Small intestine (tissue), 7 donors: ENCODE measurements around the gene UBE4A. TPM values are rescaled to one million over a fixed set of nuclear protein-coding genes. Genes with fewer than 3 reads are reported as not detected.

Experiments used
- DNase-seq, 2 donors: peaks; one replicate each; pipeline versions ENCODE4 v3.0.0 to v3.0.0-alpha.2; 2013
- FAIRE-seq: peaks from 2 replicates; lab custom pipeline; 2012; peaks lifted over from hg19 to GRCh38; lab: Jason Lieb, UNC
- H3K27ac ChIP-seq, 3 donors: one replicate each; pipeline ENCODE4 v1.5.1; 2013; ENCODE audit warnings: low read length in 2 of 3, mild to moderate bottlenecking in 2 of 3, control low read depth in 1 of 3, inconsistent platforms in 1 of 3, low read depth in 1 of 3, moderate library complexity in 1 of 3
- H3K27me3 ChIP-seq, 3 donors: one replicate each; pipeline ENCODE4 v1.6.1; 2013; ENCODE audit warnings: low read length in 3 of 3, inconsistent platforms in 1 of 3; ENCODE audit not compliant: control insufficient read depth in 3 of 3, insufficient read depth in 3 of 3
- H3K36me3 ChIP-seq, 3 donors: one replicate each; pipeline ENCODE4 v1.6.1; 2013; ENCODE audit warnings: low read length in 3 of 3, inconsistent platforms in 1 of 3, low read depth in 1 of 3, mild to moderate bottlenecking in 1 of 3, moderate library complexity in 1 of 3; ENCODE audit not compliant: control insufficient read depth in 3 of 3, insufficient read depth in 2 of 3
- H3K4me1 ChIP-seq, 3 donors: one replicate each; pipeline ENCODE4 v1.6.1; 2013; ENCODE audit warnings: low read length in 2 of 3, inconsistent platforms in 1 of 3, low read depth in 1 of 3, mild to moderate bottlenecking in 1 of 3, moderate library complexity in 1 of 3; ENCODE audit not compliant: control insufficient read depth in 3 of 3, insufficient read depth in 2 of 3
- H3K4me3 ChIP-seq, 3 donors: one replicate each; pipeline ENCODE4 v1.5.1; 2013; ENCODE audit warnings: low read length in 3 of 3, control low read depth in 1 of 3, inconsistent platforms in 1 of 3, low read depth in 1 of 3, mild to moderate bottlenecking in 1 of 3, moderate library complexity in 1 of 3
- H3K9me3 ChIP-seq, 2 donors: one replicate each; pipeline ENCODE4 v1.6.1; 2013; ENCODE audit warnings: low read depth in 1 of 2, low read length in 1 of 2; ENCODE audit not compliant: control insufficient read depth in 2 of 2, insufficient read depth in 1 of 2
- WGBS, 3 donors: extraction: QIAGEN DNeasy Blood & Tissue Kit; methylation state at CpG; one replicate each; pipeline ENCODE4 v1.1.7; 2013; 5-methylcytosine and 5-hydroxymethylcytosine counted together
- polyA plus RNA-seq, 4 donors: library from polyadenylated mRNA; stranded (reverse) in 3 of 4; unstranded in 1 of 4; fragments of 200-250 nt in 3 of 4; fragments of 120-200 nt in 1 of 4; gene quantifications; one replicate each; pipeline versions ENCODE4 v1.2.1 to v1.2.3, GENCODE V29; 2013
- donor health status: healthy with polysubstance abuse.
- donor health status: control.
- donor health status: control.
- donor health status: Bipolar disorder and iron deficiency.
- donor health status: healthy.

UBE4A gene
- polyA plus RNA-seq, 4 donors = 11.3 to 42.3 (median 14.2) TPM

DNA sequence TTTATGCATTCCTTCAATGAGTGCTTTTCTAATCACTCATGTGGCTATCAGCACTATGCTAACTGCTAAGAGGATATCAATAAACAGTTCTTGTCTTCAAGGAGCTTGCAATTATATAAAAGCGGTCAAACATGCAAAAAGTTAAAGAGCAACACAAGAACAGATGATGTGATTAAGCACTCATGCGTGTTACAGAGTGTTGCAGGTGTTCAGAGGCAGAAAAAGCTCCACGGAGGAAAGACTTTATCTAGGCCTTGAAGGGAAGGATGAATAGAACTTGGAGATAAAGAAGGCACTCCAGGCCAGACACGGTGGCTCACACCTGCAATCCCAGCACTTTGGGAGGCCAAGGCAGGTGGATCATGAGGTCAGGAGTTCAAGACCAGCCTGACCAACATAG lies 41.3 kb upstream of the UBE4A start:
- 64 to 77% (median 71%) methylated on average over 4 of the region's 4 CpGs for WGBS, 3 donors
- Histone ChIP-seq H3K4me1 (peaks cover 4 to 27% (median 6%) of the 10 kb centered on the region in 3 donors), H3K27ac (no peak overlapping the region), H3K27me3 (no peaks in the 10 kb centered on the region), H3K36me3 (no peaks in the 10 kb centered on the region), H3K4me3 (no peak overlapping the region), H3K9me3 (no peaks in the 10 kb centered on the region)
- FAIRE-seq (no peak), DNase-seq (no peak)

GRCh38 chr11:118318581-118319336 lies 40.6 kb upstream of the UBE4A start:
- H3K9me3 ChIP-seq = no peaks in the 10 kb centered on the region
- DNase-seq (no peak), FAIRE-seq (no peak)
- H3K4me1 ChIP-seq = peaks cover 4 to 27% (median 6%) of the 10 kb centered on the region in 3 donors
- 88 to 92% (median 90%) methylated on average over 11 of the region's 11 CpGs for WGBS, 3 donors
- no peak overlapping the region for H3K4me3 ChIP-seq
- H3K27ac ChIP-seq = peak overlapping the region in 1 of 3 donors; percentile 8
- no peaks in the 10 kb centered on the region for H3K36me3 ChIP-seq
- no peaks in the 10 kb centered on the region for H3K27me3 ChIP-seq

- Histone ChIP-seq H3K27ac (peak overlapping the region in 1 of 3 donors; percentile 8), H3K4me1 (peaks cover 4 to 27% (median 6%) of the 10 kb centered on the region in 3 donors)
- no peak for FAIRE-seq
Measured at GRCh38 chr11:118319337-118319707, 40.1 kb upstream of the UBE4A start.

GRCh38 chr11:118320515-118320914 lies 38.9 kb upstream of the UBE4A start:
- WGBS, 3 donors = 81 to 96% (median 85%) methylated on average over 3 of the region's 3 CpGs
- no peak overlapping the region for H3K27ac ChIP-seq
- H3K9me3 ChIP-seq = no peaks in the 10 kb centered on the region
- peaks cover 0 to 18% (median 6%) of the 10 kb centered on the region in 3 donors for H3K4me1 ChIP-seq
- no peak overlapping the region for H3K4me3 ChIP-seq
- H3K36me3 ChIP-seq = no peaks in the 10 kb centered on the region
- FAIRE-seq = no peak
- no peaks in the 10 kb centered on the region for H3K27me3 ChIP-seq
- DNase-seq = no peak

More at GRCh38 chr11:118319337-118319707, 40.1 kb upstream of the UBE4A start:
- Histone ChIP-seq H3K4me3 (no peak overlapping the region), H3K27me3 (no peaks in the 10 kb centered on the region), H3K9me3 (no peaks in the 10 kb centered on the region), H3K36me3 (no peaks in the 10 kb centered on the region)
- 60 to 71% (median 64%) methylated on average over 1 of the region's 1 CpG for WGBS, 3 donors
- DNase-seq = no peak

DNA sequence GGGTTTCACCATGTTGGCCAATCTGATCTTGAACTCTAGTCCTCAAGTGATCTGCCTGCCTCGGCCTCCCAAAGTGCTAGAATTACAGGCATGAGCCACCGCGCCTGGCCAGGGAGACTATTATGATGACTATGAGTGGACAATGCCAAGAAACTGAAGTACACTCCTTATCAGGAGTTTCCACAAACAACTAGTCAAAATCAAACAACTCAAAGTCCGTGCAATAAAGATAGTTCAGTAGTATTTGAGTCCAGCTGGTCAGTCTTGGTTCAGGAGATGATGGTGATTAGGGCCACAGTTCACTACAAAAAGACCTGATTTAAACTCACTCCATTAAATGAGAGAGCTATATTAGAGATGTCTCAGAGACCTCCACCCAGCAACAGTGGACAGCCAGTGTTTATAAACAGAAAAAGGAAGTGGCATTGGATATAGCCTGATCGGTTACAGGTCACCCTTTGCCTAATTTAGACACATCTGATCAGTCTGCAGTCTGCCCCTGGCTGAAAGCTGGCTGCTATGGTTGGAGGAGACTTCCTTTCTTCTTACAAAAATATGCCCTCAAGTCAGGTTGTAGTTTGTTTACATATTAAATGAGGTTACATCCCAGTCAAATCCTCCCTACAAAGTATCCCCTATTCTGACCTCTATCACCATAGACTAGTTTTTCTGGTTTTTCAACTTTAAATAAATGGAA lies 37.9 kb upstream of the UBE4A start:
- H3K27me3 ChIP-seq = no peaks in the 10 kb centered on the region
- WGBS, 3 donors = 15 to 47% (median 23%) methylated on average over 5 of the region's 5 CpGs
- peak overlapping the region in 1 of 3 donors; percentile 46 for H3K27ac ChIP-seq
- DNase-seq = peak; percentile 66 to 91
- H3K9me3 ChIP-seq = no peaks in the 10 kb centered on the region
- H3K4me1 ChIP-seq = peaks cover 0 to 18% (median 6%) of the 10 kb centered on the region in 3 donors
- FAIRE-seq = no peak
- H3K36me3 ChIP-seq = no peaks in the 10 kb centered on the region
- H3K4me3 ChIP-seq = no peak overlapping the region

GRCh38 chr11:118322721-118323120 lies 36.7 kb upstream of the UBE4A start:
- Histone ChIP-seq H3K27me3 (no peaks in the 10 kb centered on the region), H3K36me3 (no peaks in the 10 kb centered on the region), H3K27ac (no peak overlapping the region), H3K4me3 (no peak overlapping the region), H3K9me3 (no peaks in the 10 kb centered on the region), H3K4me1 (peaks cover 0 to 14% (median 6%) of the 10 kb centered on the region in 3 donors)
- DNase-seq (no peak), FAIRE-seq (no peak)
- 93 to 97% (median 96%) methylated on average over 19 of the region's 19 CpGs for WGBS, 3 donors

GRCh38 chr11:118325283-118325682 lies 34.1 kb upstream of the UBE4A start:
- no peak overlapping the region for H3K4me3 ChIP-seq
- FAIRE-seq (no peak), DNase-seq (no peak)
- no peaks in the 10 kb centered on the region for H3K27me3 ChIP-seq
- H3K4me1 ChIP-seq = peaks cover 0 to 10% (median 3%) of the 10 kb centered on the region in 3 donors
- H3K9me3 ChIP-seq = no peaks in the 10 kb centered on the region
- H3K36me3 ChIP-seq = no peaks in the 10 kb centered on the region
- no peak overlapping the region for H3K27ac ChIP-seq

DNA sequence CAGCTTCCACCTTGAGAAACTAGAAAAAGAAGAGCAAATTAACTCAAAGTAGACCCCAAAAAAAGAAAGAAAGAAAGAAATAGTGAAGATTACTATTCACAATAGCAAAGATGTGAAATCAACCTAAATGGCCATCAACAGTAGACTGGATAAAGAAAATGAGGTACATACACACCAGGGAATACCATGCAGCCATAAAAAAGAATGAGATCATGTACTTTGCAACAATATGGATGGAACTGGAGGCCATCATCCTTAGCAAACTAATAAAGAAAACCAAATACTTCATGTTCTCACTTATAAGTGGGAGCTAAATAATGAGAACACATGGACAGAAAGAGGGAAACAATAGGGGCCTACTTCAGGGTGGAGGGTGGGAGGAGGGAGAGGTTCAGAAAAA lies 30.7 kb upstream of the UBE4A start:
- Histone ChIP-seq H3K27ac (no peak overlapping the region), H3K9me3 (no peaks in the 10 kb centered on the region), H3K36me3 (no peaks in the 10 kb centered on the region), H3K27me3 (no peaks in the 10 kb centered on the region), H3K4me1 (no peaks in the 10 kb centered on the region), H3K4me3 (no peak overlapping the region)
- FAIRE-seq (no peak), DNase-seq (no peak)
